Activated naive CD8-positive, alpha-beta T cell treated with anti-CD3 and anti-CD28 coated beads for 36 hours (primary cell): ENCODE measurements around the gene NEURL1B. TPM values are rescaled to one million over a fixed set of nuclear protein-coding genes. Genes with fewer than 3 reads are reported as not detected.
"Not testable (repeated sequence)": the region's sequence is repeated elsewhere in the genome, so short reads cannot be mapped to it uniquely, and the experiment has no call there.

Source experiments
- DNase-seq: peaks from one replicate; pipeline ENCODE4 v3.0.0; 2021
- H3K27ac Mint-ChIP-seq: one replicate; pipeline ENCODE4 v1.8.0; 2022; ENCODE audit warnings: mild to moderate bottlenecking, moderate library complexity, mixed read lengths
- H3K27me3 Mint-ChIP-seq: one replicate; pipeline ENCODE4 v1.8.0; 2022; ENCODE audit warnings: mild to moderate bottlenecking, mixed read lengths
- H3K36me3 Mint-ChIP-seq: one replicate; pipeline ENCODE4 v1.8.0; 2021; ENCODE audit warnings: mild to moderate bottlenecking, mixed read lengths
- H3K4me1 Mint-ChIP-seq: one replicate; pipeline ENCODE4 v1.8.0; 2021; ENCODE audit warnings: mixed read lengths
- H3K4me3 Mint-ChIP-seq: one replicate; pipeline ENCODE4 v1.8.0; 2022; ENCODE audit warnings: mild to moderate bottlenecking, moderate library complexity, mixed read lengths
- H3K9me3 Mint-ChIP-seq: one replicate; pipeline ENCODE4 v1.8.0; 2022; ENCODE audit warnings: mixed read lengths
- total RNA-seq, 2 experiments: library from RNA; stranded (reverse); gene quantifications; one replicate each; pipeline ENCODE4 v1.2.3, GENCODE V29; 2021

Gene NEURL1B
- total RNA-seq, 2 experiments from 2014 or later = 0.10 TPM

- H3K4me3 Mint-ChIP-seq, DNase-seq, H3K9me3 Mint-ChIP-seq, H3K27me3 Mint-ChIP-seq, H3K36me3 Mint-ChIP-seq, H3K27ac Mint-ChIP-seq, H3K4me1 Mint-ChIP-seq: not testable (repeated sequence)
Observed at GRCh38 chr5:172601576-172601975, 39.5 kb upstream of the NEURL1B start.

GRCh38 chr5:172602783-172603231, 38.3 kb upstream of the NEURL1B start:
- Mint-ChIP-seq H3K9me3 (no peaks in the 10 kb centered on the region), H3K27me3 (no peaks in the 10 kb centered on the region), H3K36me3 (no peaks in the 10 kb centered on the region), H3K27ac (no peak overlapping the region), H3K4me1 (no peaks in the 10 kb centered on the region), H3K4me3 (no peak overlapping the region)
- DNase-seq = no peak

GRCh38 chr5:172603251-172603806, 37.7 kb upstream of the NEURL1B start:
- Mint-ChIP-seq H3K4me1 (no peaks in the 10 kb centered on the region), H3K4me3 (no peak overlapping the region), H3K27me3 (no peaks in the 10 kb centered on the region), H3K27ac (no peak overlapping the region), H3K36me3 (no peaks in the 10 kb centered on the region), H3K9me3 (no peaks in the 10 kb centered on the region)
- DNase-seq = no peak

GRCh38 chr5:172605466-172605865, 35.6 kb upstream of the NEURL1B start:
- Mint-ChIP-seq H3K9me3 (no peaks in the 10 kb centered on the region), H3K27me3 (no peaks in the 10 kb centered on the region), H3K27ac (no peak overlapping the region), H3K4me3 (no peak overlapping the region), H3K4me1 (no peaks in the 10 kb centered on the region), H3K36me3 (no peaks in the 10 kb centered on the region)
- DNase-seq = no peak

- Mint-ChIP-seq H3K4me1 (no peaks in the 10 kb centered on the region), H3K27ac (no peak overlapping the region)
Observed at GRCh38 chr5:172606156-172606785, 34.8 kb upstream of the NEURL1B start.

GRCh38 chr5:172607213-172607793, 33.8 kb upstream of the NEURL1B start:
- Mint-ChIP-seq H3K36me3 (no peaks in the 10 kb centered on the region), H3K4me3 (no peak overlapping the region), H3K4me1 (no peaks in the 10 kb centered on the region), H3K27ac (no peak overlapping the region), H3K27me3 (no peaks in the 10 kb centered on the region), H3K9me3 (no peaks in the 10 kb centered on the region)
- DNase-seq = no peak

More at GRCh38 chr5:172606156-172606785, 34.8 kb upstream of the NEURL1B start:
- H3K4me3 Mint-ChIP-seq = no peak overlapping the region
- no peaks in the 10 kb centered on the region for H3K36me3 Mint-ChIP-seq
- no peaks in the 10 kb centered on the region for H3K27me3 Mint-ChIP-seq
- no peak for DNase-seq
- H3K9me3 Mint-ChIP-seq = no peaks in the 10 kb centered on the region

GRCh38 chr5:172608773-172609172, 32.3 kb upstream of the NEURL1B start:
- no peak overlapping the region for H3K27ac Mint-ChIP-seq

DNA sequence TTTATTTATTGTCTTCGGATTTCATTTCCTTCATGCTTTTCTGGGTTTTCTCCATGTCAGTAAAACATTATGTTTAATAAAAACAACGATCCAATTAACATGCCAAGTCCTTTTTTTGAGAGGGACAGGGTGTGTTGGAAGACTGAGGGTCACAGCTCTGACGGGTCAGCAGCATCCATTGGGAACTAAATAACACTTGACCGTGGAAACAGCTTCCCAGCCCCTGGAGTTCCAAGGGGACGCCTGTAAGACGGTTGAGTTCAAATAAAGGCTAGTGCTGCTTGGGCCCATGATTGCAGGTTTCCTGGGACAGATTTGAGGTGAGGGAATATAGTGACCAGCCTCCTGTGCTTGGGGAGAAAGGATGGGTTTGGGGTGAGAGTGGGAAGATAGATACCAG, 30.4 kb upstream of the NEURL1B start:
- H3K27ac Mint-ChIP-seq = no peak overlapping the region
- H3K4me1 Mint-ChIP-seq = no peaks in the 10 kb centered on the region
- H3K27me3 Mint-ChIP-seq = no peaks in the 10 kb centered on the region
- no peaks in the 10 kb centered on the region for H3K36me3 Mint-ChIP-seq
- H3K9me3 Mint-ChIP-seq = peaks cover 4% of the 10 kb centered on the region
- no peak overlapping the region for H3K4me3 Mint-ChIP-seq
- no peak for DNase-seq

More at GRCh38 chr5:172608773-172609172, 32.3 kb upstream of the NEURL1B start:
- Mint-ChIP-seq H3K9me3 (peaks cover 2% of the 10 kb centered on the region), H3K4me1 (no peaks in the 10 kb centered on the region), H3K36me3 (no peaks in the 10 kb centered on the region), H3K27me3 (no peaks in the 10 kb centered on the region), H3K4me3 (no peak overlapping the region)
- DNase-seq = no peak

DNA sequence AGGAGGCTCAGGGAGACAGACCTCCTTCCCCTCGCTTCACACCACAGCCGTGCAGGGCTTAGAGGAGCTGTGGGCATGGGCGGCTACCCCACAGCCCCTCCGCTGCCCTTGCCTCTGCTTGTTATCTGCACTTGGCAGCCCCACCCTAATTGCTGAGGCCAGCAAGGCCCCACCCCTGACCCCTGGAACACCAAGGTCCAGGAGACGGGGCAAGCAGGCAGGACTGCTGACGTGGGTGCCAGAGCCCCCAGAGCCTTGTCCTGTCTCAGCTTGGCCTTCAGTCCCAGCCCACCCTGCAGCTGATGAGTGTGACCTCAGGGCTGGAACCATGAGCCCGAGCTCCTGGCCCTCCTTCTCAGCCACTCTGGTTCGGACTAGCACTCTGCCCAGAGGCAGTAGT, 29.1 kb upstream of the NEURL1B start:
- no peak overlapping the region for H3K4me3 Mint-ChIP-seq
- H3K36me3 Mint-ChIP-seq = no peaks in the 10 kb centered on the region
- peaks cover 4% of the 10 kb centered on the region for H3K9me3 Mint-ChIP-seq
- no peak for DNase-seq
- H3K4me1 Mint-ChIP-seq = no peaks in the 10 kb centered on the region
- no peak overlapping the region for H3K27ac Mint-ChIP-seq
- no peaks in the 10 kb centered on the region for H3K27me3 Mint-ChIP-seq

GRCh38 chr5:172612771-172613170, 28.3 kb upstream of the NEURL1B start:
- H3K4me1 Mint-ChIP-seq = no peaks in the 10 kb centered on the region
- no peaks in the 10 kb centered on the region for H3K27me3 Mint-ChIP-seq

GRCh38 chr5:172616136-172616535, 24.9 kb upstream of the NEURL1B start:
- DNase-seq = no peak

More at GRCh38 chr5:172612771-172613170, 28.3 kb upstream of the NEURL1B start:
- Mint-ChIP-seq H3K36me3 (no peaks in the 10 kb centered on the region), H3K9me3 (peaks cover 4% of the 10 kb centered on the region), H3K27ac (no peak overlapping the region), H3K4me3 (no peak overlapping the region)
- DNase-seq = no peak

DNA sequence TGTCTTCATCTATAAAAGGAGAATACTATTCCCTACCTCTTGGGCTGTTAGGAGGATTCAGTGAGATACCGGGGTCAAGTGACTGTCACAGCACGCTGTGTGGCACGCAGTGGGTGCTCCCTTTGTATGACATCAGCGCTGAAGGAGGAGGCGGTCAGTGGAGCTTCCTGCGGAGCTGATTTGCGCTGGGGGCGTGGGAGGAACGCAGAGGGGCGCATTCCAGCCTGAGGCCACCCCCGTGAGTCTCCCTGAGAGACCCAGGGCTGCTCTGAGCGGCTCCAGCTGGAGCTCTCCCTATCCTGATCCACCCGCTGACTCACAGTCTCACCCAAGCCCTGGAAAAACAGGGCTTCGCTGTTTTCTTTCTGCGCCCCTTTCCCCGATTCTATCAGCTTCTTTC, 24.3 kb upstream of the NEURL1B start:
- H3K27me3 Mint-ChIP-seq = no peaks in the 10 kb centered on the region
- no peaks in the 10 kb centered on the region for H3K4me1 Mint-ChIP-seq
- H3K9me3 Mint-ChIP-seq = peaks cover 4% of the 10 kb centered on the region
- H3K4me3 Mint-ChIP-seq = no peak overlapping the region
- no peak overlapping the region for H3K27ac Mint-ChIP-seq
- no peaks in the 10 kb centered on the region for H3K36me3 Mint-ChIP-seq
- DNase-seq = no peak

More at GRCh38 chr5:172616136-172616535, 24.9 kb upstream of the NEURL1B start:
- Mint-ChIP-seq H3K36me3 (no peaks in the 10 kb centered on the region), H3K27me3 (no peaks in the 10 kb centered on the region), H3K4me3 (no peak overlapping the region), H3K9me3 (peaks cover 4% of the 10 kb centered on the region), H3K27ac (no peak overlapping the region), H3K4me1 (no peaks in the 10 kb centered on the region)

DNA sequence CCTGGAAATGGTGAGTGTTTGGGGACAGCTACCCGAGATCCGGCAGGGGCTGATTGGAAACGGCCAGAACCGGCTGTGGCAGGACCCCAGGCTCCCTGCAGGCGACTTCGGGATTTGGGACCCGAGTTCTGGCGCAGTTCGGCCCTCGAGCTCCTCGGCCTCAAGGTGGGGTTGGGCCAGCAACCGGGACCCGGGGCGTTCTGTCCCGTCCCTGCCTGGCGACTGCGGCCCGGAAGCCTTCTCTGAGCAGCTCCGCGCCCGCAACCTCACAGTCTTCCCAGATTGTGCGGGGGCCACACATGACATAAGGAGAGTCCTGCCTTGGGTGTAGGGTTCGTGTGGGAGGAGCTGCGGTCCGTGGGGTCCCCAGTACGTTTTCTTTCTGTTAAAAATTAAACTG, 23.2 kb upstream of the NEURL1B start:
- H3K27me3 Mint-ChIP-seq = no peaks in the 10 kb centered on the region
- no peak overlapping the region for H3K27ac Mint-ChIP-seq
- no peaks in the 10 kb centered on the region for H3K36me3 Mint-ChIP-seq
- no peak for DNase-seq
- peaks cover 4% of the 10 kb centered on the region for H3K9me3 Mint-ChIP-seq
- no peaks in the 10 kb centered on the region for H3K4me1 Mint-ChIP-seq
- H3K4me3 Mint-ChIP-seq = no peak overlapping the region

GRCh38 chr5:172618574-172619365, 22.3 kb upstream of the NEURL1B start:
- Mint-ChIP-seq H3K36me3 (no peaks in the 10 kb centered on the region), H3K4me3 (no peak overlapping the region), H3K9me3 (peaks cover 2% of the 10 kb centered on the region), H3K4me1 (no peaks in the 10 kb centered on the region), H3K27ac (no peak overlapping the region), H3K27me3 (no peaks in the 10 kb centered on the region)
- no peak for DNase-seq

GRCh38 chr5:172620506-172620905, 20.6 kb upstream of the NEURL1B start:
- no peak overlapping the region for H3K4me3 Mint-ChIP-seq
- H3K4me1 Mint-ChIP-seq = no peaks in the 10 kb centered on the region
- H3K27me3 Mint-ChIP-seq = no peaks in the 10 kb centered on the region
- no peaks in the 10 kb centered on the region for H3K36me3 Mint-ChIP-seq
- no peak for DNase-seq
- H3K9me3 Mint-ChIP-seq = no peaks in the 10 kb centered on the region
- H3K27ac Mint-ChIP-seq = no peak overlapping the region
